ENCODE data around the gene GLRX5.
"Not testable (repeated sequence)": the region's sequence is repeated elsewhere in the genome, so short reads cannot be mapped to it uniquely, and the experiment has no call there.

Gene GLRX5

GRCh38 chr14:95562892-95563685 is 28.2 kb downstream of the GLRX5 start:
- DNase-seq = no peak

- peak; percentile 9 for DNase-seq
Observed at GRCh38 chr14:95564060-95564459, 29.2 kb downstream of the GLRX5 start.

DNA sequence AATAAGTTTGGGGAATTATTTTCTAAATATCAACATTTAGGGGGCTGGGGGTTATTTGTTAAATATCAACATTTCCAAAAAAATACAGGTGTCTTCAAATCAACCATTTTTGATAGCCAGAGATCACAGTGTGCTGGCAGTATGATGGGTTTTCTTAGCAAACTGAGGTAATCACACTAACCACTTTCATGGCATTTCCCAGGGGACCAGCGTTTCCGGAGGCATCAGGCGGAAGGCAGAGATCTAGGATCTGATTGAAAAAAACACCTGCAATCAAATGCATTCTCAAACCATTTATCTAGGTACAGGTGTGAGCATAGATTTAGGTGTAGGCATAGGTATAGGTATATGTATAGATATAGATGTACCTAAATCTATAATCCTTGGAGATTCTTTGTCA is 34.6 kb downstream of the GLRX5 start:
- no peak for DNase-seq

GRCh38 chr14:95573313-95573712 is 38.5 kb downstream of the GLRX5 start:
- no peak for DNase-seq

GRCh38 chr14:95575840-95576473 is 41.1 kb downstream of the GLRX5 start:
- DNase-seq = no peak

DNA sequence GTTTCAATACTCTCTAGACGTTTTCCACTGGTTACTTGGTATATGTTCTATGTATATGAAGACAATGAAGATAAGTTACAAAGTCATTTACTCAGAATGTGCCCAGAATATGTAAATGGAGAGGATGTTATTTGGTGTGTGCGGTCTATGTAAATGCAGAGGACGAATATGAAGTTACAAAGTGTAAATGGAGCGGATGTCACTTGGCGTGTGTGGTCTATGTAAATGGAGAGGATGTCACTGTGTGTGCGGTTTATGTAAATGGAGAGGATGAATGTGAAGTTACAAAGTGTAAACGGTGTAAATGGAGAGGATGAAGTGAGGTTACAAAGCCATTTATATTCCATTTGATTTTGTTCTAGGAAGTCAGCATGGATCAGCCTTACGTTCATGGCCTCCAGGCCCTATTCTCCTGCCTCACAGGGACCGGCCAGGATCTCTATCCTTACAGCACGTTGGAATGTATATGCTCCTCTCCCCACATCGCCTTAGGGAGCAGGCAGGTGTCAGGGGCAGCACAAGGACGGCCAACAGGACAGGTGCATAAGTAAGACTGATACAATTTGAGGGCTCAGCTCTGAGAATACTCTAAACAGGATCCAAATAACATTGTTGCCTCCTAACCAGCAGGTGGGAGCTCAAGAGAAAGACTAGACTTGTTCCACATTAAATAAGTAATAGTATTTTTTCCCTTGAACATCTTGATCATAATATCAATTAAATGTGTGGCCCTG is 42.4 kb downstream of the GLRX5 start:
- no peak for DNase-seq

- no peak for DNase-seq
Observed at GRCh38 chr14:95577870-95578269, 43.0 kb downstream of the GLRX5 start.

GRCh38 chr14:95583836-95584617 is 49.2 kb downstream of the GLRX5 start:
- not testable (repeated sequence) for DNase-seq

GRCh38 chr14:95585953-95586620 is 51.2 kb downstream of the GLRX5 start:
- no peak for DNase-seq

DNA sequence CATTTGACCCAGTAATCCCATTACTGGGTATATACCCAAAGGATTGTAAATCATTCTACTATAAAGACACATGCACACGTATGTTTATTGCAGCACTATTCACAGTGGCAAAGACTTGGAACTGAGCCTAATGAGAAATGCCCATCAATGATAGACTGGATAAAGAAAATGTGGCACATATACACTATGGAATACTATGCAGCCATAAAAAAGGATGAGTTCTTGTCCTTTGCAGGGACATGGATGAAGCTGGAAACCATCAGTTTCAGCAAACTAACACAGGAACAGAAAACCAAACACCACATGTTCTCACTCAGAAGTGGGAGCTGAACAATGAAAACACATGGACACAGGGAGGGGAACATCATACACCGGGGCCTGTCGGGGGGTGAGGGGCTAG is 56.3 kb downstream of the GLRX5 start:
- not testable (repeated sequence) for DNase-seq
